ENCODE measurements around the gene MCC.

Gene MCC

GRCh38 chr5:113433071-113433470 is 55.2 kb downstream of the MCC start:
- no peaks in the 10 kb centered on the region for H3K27me3 ChIP-seq (ENCODE audit: low read length)
- no peak overlapping the region for H2AFZ ChIP-seq (ENCODE audit: low read depth, low read length, severe bottlenecking)
- no peaks in the 10 kb centered on the region for H3K79me2 ChIP-seq (ENCODE audit: insufficient read depth, low read length)
- no peak overlapping the region for H3K27ac ChIP-seq (ENCODE audit: low read depth, low read length)
- no peak overlapping the region for H3K9ac ChIP-seq (ENCODE audit: low read length)
- no peaks in the 10 kb centered on the region for H3K9me3 ChIP-seq (ENCODE audit: insufficient read depth, low read length)
- H3K9me2 ChIP-seq (replicated peaks; ENCODE audit: insufficient read depth, low read length): no peaks in the 10 kb centered on the region
- no peak overlapping the region for H3K4me2 ChIP-seq (ENCODE audit: low read depth, low read length, poor library complexity, severe bottlenecking)
- TF ChIP-seq, protein P1, sequence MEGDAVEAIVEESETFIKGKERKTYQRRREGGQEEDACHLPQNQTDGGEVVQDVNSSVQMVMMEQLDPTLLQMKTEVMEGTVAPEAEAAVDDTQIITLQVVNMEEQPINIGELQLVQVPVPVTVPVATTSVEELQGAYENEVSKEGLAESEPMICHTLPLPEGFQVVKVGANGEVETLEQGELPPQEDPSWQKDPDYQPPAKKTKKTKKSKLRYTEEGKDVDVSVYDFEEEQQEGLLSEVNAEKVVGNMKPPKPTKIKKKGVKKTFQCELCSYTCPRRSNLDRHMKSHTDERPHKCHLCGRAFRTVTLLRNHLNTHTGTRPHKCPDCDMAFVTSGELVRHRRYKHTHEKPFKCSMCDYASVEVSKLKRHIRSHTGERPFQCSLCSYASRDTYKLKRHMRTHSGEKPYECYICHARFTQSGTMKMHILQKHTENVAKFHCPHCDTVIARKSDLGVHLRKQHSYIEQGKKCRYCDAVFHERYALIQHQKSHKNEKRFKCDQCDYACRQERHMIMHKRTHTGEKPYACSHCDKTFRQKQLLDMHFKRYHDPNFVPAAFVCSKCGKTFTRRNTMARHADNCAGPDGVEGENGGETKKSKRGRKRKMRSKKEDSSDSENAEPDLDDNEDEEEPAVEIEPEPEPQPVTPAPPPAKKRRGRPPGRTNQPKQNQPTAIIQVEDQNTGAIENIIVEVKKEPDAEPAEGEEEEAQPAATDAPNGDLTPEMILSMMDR (IDR thresholded peaks at IDR 0.05; ENCODE audit: insufficient read depth, low read length, poor library complexity, severe bottlenecking): no peak
- no peaks in the 10 kb centered on the region for H3F3A ChIP-seq (ENCODE audit: insufficient read depth)
- H4K20me1 ChIP-seq (ENCODE audit: low read depth, low read length): no peaks in the 10 kb centered on the region
- no peaks in the 10 kb centered on the region for H3K36me3 ChIP-seq (ENCODE audit: low read length)
- H3K4me3 ChIP-seq (ENCODE audit: insufficient read depth, low read length, poor library complexity, severe bottlenecking): no peak overlapping the region

DNA sequence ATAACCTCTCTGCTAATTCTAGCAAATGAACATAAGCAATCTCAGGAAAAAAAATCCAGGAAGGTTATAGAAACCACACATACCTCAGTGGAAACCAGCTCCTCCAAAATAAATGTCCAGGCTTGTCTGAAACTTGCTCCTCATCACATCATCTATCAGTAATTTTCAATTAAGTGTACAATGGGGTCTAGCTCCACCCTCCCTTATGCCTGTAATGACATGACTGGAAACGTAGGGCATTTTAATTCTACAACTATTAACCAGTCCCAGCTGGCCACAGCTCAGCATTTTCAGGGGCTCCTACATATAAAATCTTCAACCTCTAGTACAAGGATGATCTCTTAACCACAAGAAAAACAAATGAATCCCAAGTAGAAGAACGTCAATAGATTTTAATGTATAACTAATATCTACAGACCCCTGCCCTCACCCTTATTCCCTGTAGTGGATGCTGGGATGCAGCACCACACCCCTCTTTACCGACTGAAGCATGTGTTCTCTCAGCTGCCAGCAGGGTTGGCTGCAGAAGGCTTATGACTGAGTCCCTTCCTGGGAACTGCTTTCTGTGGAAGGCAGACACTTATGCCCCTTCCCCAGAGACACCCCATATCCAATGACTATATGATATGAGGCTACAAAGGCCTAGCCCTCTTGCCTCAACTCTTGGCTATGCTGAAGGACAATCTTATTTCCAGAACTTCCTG is 60.2 kb downstream of the MCC start:
- Histone ChIP-seq H3K79me2 (ENCODE audit: insufficient read depth, low read length) (no peaks in the 10 kb centered on the region), H3F3A (ENCODE audit: insufficient read depth) (no peaks in the 10 kb centered on the region), H3K27me3 (ENCODE audit: low read length) (no peaks in the 10 kb centered on the region), H2AFZ (ENCODE audit: low read depth, low read length, severe bottlenecking) (no peak overlapping the region), H3K9me3 (ENCODE audit: insufficient read depth, low read length) (no peaks in the 10 kb centered on the region), H3K9ac (ENCODE audit: low read length) (no peak overlapping the region), H3K4me2 (ENCODE audit: low read depth, low read length, poor library complexity, severe bottlenecking) (no peak overlapping the region), H4K20me1 (ENCODE audit: low read depth, low read length) (no peaks in the 10 kb centered on the region), H3K27ac (ENCODE audit: low read depth, low read length) (no peak overlapping the region), H3K9me2 (replicated peaks; ENCODE audit: insufficient read depth, low read length) (no peaks in the 10 kb centered on the region), H3K4me3 (ENCODE audit: insufficient read depth, low read length, poor library complexity, severe bottlenecking) (no peak overlapping the region), H3K36me3 (ENCODE audit: low read length) (no peaks in the 10 kb centered on the region)
- no peak for TF ChIP-seq EZH2phosphoT487 (conservative IDR thresholded peaks at IDR 0.05; ENCODE audit: low read length)
- TF ChIP-seq, protein P1 (IDR thresholded peaks at IDR 0.05; ENCODE audit: insufficient read depth, low read length, poor library complexity, severe bottlenecking): no peak

DNA sequence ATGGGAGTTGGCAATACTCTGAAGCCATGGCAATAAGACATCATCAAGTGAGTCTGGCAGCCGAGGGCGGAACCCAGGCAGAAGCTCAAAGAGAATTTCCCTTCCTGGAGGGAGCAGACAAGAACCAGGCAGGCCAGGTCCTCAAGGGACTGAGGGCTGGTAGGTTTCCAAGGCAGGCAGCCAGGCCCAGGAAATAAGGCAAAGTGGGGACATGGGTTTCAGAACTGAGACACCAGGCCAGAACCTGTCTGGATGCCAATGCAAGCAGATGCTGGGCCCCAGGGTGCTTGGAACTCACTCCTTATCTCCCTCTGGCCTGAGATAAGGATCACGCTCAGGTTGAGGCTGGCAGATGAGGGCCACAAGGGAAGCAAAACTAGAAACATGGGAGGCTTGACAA is 62.3 kb downstream of the MCC start:
- Histone ChIP-seq H3K9ac (ENCODE audit: low read length) (no peak overlapping the region), H4K20me1 (ENCODE audit: low read depth, low read length) (no peaks in the 10 kb centered on the region), H3K27me3 (ENCODE audit: low read length) (no peaks in the 10 kb centered on the region), H3K9me2 (replicated peaks; ENCODE audit: insufficient read depth, low read length) (no peaks in the 10 kb centered on the region), H3K36me3 (ENCODE audit: low read length) (no peaks in the 10 kb centered on the region), H3F3A (ENCODE audit: insufficient read depth) (no peaks in the 10 kb centered on the region), H3K4me2 (ENCODE audit: low read depth, low read length, poor library complexity, severe bottlenecking) (no peak overlapping the region), H3K9me3 (ENCODE audit: insufficient read depth, low read length) (no peaks in the 10 kb centered on the region), H2AFZ (ENCODE audit: low read depth, low read length, severe bottlenecking) (no peak overlapping the region), H3K27ac (ENCODE audit: low read depth, low read length) (no peak overlapping the region), H3K79me2 (ENCODE audit: insufficient read depth, low read length) (no peaks in the 10 kb centered on the region), H3K4me3 (ENCODE audit: insufficient read depth, low read length, poor library complexity, severe bottlenecking) (no peak overlapping the region)
- TF ChIP-seq, protein P1 (IDR thresholded peaks at IDR 0.05; ENCODE audit: insufficient read depth, low read length, poor library complexity, severe bottlenecking): no peak
- TF ChIP-seq EZH2phosphoT487 (conservative IDR thresholded peaks at IDR 0.05; ENCODE audit: low read length): no peak
